C4-2B (cell line): Measurements from ENCODE around the gene GNAL.

ENCODE experiments used
- CTCF ChIP-seq: fragments of 450-650 bp; conservative IDR thresholded peaks from 2 replicates; pipeline ENCODE4 v1.5.1; 2017; ENCODE audit warnings: mild to moderate bottlenecking
- ZFX ChIP-seq: fragments of 450-650 bp; IDR thresholded peaks from 2 replicates; pipeline ENCODE4 v1.6.1; 2017

GRCh38 chr18:11799066-11799465 is 110.0 kb downstream of the GNAL start:
- TF ChIP-seq CTCF (no peak), ZFX (no peak)
